Measurements from ENCODE around the gene ZNF780A.
"Not testable (repeated sequence)": the region's sequence is repeated elsewhere in the genome, so short reads cannot be mapped to it uniquely, and the experiment has no call there.

Gene ZNF780A

GRCh38 chr19:40090241-40091204 is at the start of gene ZNF780A:
TSS of gene ZNF780A (minus strand) at chr19:40090943. CDS start at chr19:40084753, 6,190 bp downstream.
- peak; percentile 98 for DNase-seq

DNA sequence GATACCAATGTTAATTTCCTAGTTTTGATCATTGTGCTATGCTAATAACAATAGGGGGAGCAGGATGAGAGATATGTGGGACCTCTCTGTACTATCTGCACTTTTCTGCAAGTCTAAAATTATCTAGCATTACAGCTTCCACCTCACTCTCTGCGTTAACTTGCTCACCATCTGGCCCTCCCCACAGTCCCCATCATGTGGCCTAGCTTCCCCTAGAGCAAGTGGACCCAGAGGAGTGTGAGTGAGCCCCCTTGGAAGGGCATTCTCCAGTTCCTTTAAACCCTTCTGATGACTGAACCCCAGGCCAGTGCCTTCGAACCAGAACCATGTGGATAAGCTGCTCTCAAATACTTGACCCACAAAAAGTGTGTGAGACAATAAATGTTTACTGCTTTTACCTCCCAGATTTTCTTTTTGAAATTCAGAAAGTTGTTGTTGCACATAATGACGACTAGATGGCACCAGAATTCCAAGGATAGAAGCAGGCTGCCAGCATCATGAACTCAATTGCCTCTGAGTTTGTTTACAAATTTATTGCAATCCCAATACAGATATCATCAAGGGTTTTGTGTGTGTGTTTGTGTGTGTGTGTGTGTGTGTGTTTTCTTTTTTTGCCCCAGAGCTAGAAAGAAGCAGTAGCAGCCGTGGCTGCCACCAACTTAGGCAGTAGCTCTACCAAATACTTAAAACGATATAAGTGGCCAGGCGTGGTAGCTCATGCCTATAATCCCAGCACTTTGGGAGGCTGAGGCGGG is 49.0 kb upstream of the ZNF780A start:
- DNase-seq, result peak; percentile 96

DNA sequence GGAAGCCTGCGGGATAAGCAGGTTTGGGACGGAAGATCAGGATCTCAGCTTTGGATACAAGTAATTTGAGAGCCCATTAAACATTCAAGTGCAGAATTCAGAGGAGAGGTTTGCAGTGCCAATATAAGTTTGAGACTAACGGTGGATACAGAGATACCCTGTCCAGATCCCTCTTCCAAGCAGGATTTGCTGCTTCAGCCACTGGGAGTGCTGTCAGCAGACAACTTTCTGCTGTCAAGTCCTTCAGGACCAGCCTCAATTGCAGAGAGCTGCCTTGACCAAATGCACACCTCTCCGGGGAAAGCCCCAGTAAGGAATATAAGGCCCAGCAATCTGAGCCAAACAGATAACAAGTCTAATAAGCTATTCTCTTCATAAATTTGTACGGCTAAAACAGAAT is 46.1 kb upstream of the ZNF780A start:
- DNase-seq, result no peak

DNA sequence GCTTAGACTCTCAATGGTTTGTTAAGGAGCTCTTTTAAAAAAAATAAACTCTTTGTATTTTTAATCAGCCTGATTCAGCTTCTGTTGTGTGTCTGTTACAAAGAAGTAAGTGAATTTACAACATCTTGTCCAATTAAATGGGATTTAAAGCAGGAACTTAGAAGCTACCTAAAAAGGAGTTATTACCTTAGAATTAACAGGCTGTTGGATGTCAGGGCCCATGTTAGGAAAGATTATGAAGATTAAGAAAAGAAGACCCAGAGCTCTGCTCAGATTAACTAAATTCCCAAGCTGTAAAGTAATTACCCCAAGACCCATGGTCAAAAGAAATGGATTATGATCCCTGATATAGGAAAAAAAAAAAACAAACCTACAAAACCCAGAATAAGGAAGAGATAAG is 44.1 kb upstream of the ZNF780A start:
- no peak for DNase-seq

DNA sequence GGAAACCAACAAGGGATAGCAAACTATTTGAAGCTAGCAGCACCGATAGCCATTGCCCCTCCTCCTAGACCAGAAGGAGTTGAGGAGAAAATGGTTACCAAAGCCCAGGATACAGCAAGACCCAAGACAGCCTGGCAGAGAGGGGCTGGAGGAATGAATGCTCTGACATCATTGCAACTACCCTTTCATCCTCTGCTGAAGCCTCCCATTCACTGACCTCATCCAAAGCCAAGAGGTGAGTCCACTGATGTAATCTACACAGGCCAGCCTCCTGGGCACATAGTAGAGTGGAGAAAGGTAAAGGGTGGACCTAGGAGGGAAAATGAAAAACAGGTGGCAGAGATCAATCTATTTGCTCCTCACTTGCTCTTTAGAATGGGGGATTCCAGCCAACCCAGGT is 42.7 kb upstream of the ZNF780A start:
- no peak for DNase-seq

- no peak for DNase-seq
Measured at GRCh38 chr19:40130013-40130412, 39.3 kb upstream of the ZNF780A start.

DNA sequence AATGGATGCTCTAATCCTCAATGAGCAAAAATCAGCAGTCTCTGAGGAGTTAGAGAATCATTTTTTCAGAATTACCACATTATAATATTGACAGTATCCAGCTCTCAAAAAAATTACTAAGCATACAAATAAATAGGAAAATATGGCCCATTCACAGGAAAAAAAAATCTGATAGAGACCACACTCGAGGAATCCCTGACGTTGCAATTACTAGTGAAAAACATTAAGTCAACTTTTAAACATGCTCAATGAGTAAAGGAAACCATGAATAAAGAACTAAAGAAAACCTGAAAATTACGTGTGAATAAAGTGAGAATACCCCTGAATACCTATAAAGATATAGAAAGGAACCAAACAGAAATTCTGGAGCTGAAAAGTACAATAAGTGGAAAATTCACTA is 38.7 kb upstream of the ZNF780A start:
- DNase-seq, result no peak

GRCh38 chr19:40128991-40129390 is 38.2 kb upstream of the ZNF780A start:
- no peak for DNase-seq

DNA sequence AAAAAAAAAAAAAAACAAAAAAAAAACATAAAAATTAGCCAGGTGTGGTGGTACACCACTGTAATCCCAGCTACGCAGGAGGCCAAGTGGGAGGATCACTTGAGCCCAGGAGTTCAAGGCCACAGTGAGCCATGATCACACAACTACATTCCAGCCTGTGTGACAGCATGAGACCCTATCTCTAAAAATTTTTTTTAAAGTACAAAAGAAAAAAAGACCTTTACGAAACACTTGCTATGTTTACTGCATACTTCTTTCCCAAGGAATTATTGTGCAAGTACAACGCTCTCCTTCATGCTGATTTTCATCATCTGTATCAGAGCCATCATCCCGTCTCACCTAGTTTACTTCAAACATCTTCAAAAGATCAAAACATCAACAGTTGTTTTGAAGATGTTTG is 28.6 kb upstream of the ZNF780A start:
- DNase-seq, result no peak

- not testable (repeated sequence) for DNase-seq
Measured at GRCh38 chr19:40118638-40119037, 27.9 kb upstream of the ZNF780A start.

DNA sequence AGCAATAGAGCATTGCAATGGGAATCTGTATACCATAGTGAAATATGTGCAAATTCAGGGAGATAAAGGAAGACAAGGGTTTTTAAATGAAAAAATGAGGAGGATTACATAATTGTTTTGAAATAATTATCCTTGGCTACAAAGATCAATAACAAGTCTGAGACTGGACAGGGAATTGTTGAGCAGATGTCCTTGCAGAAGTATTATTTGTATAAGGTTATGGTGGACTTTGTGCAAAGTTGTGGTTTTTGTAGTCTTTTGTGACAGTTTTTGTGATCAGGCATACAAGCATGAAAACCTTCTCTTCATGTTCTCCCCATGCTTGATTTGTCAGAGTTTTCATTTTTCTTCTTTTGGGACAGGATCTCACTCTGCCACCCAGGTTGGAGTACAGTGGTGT is 25.3 kb upstream of the ZNF780A start:
- no peak for DNase-seq

GRCh38 chr19:40114119-40114518 is 23.4 kb upstream of the ZNF780A start:
- not testable (repeated sequence) for DNase-seq

DNA sequence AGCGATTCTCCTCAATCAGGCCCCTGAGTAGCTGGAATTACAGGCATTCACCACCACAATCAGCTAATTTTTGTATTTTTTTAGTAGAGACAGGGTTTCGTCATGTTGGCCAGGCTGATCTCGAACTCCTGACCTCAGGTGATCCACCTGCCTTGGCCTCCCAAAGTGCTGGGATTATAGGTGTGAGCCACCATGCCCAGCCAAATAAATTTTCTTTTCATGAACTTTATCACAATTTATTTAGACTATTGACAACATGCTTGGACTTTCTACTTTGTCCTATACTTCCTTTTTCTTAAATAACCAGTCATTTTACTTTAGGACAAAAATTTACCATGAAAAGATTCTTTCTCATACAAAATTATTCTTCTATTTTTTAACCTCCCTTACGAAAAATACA is 21.5 kb upstream of the ZNF780A start:
- not testable (repeated sequence) for DNase-seq

GRCh38 chr19:40110570-40110969 is 19.8 kb upstream of the ZNF780A start:
- no peak for DNase-seq

GRCh38 chr19:40104754-40105153 is 14.0 kb upstream of the ZNF780A start:
- DNase-seq, result no peak

GRCh38 chr19:40103600-40103999 is 12.9 kb upstream of the ZNF780A start:
- no peak for DNase-seq

DNA sequence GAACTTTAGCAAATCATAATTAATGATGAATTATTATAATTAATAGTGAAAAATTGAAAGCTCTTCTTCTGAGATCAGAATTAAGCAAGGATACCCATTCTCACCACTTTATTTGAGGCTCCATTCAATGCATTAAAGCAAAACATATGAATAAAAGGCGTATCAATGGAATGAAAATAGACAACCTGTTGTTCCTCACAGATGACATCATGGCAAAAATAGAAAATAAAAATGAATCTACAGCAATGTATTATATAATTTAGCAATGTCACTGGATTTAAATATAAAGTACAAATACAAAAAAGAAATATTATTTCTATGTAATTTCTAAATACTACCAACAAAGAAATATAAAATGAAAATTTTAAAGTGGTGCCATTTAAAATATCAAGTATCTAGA is 11.1 kb upstream of the ZNF780A start:
- DNase-seq, result no peak

DNA sequence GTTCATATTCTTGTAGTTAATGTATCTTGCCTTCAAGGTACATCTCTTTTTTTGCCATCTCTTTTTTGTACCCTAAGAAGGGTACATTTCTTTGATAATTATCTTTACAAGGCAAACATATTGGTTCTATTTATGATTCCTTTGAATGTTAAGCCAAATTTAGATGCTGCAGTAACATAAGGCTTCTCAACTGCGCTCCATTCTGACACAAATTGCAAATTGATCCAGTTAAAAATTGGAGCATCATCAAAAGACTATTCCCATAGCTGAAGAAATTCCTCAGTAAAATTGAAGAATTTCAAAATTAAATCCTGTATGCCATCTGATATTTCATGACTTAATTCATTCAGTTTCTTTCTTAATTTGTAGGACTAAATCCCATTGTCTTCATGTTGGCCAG is 2.7 kb upstream of the ZNF780A start:
- DNase-seq, result no peak

DNA sequence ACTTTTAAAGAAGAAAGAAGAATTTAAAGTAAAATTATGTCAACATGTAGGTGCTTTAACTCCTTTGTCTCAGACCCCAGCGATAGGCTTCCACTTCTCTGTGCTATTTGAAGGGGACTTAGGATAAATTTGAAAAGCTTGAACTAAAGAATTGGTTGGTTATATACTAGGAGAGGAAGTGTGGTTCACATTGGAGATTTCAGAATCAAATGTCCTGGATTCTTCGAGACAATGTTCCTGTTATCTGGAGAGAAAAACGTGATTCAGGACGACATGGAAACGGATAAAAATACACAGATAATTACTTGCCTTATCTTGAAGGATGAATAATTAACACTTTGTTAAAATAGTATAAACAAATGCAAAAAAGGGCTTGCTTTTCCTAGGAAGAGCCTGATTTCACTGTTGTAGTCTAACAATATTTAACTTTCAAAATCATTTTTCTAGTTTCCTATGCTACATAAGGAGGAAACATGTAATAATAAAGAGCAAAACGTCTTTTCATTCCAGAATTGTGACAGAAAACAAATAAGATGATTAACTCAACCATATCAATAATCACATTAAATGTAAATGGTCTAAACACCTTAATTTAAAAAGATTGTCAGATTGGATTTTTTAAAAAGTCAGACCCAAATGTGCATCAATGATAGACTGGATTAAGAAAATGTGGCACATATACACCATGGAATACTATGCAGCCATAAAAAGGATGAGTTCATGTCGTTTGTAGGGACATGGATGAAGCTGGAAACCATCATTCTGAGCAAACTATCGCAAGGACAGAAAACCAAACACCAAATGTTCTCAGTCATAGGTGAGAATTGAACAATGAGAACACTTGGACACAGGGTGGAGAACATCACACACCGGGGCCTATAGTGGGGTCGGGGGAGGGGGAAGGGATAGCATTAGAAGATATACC is 724 bp upstream of the ZNF780A start:
- no peak for DNase-seq

DNA sequence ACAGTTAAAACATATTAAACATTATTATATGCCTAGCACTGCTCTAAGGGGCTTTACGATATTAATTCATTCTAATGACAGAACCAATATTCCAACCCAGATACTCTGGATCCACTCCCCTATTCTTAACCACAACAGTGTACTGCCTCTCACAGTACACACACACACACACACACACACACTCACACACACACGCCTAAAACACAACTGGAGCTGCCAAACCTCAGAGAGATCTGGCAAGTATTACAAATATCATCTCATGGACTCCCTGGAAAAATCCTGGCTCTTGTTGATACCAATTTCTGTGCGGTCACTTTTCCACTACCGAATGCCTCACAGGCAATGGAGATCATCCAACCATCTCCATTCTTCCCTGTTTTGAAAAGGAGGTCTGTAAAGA is 1.3 kb downstream of the ZNF780A start:
- DNase-seq, result peak; percentile 60

- DNase-seq, result no peak
Measured at GRCh38 chr19:40088299-40089047, 2.3 kb downstream of the ZNF780A start.

DNA sequence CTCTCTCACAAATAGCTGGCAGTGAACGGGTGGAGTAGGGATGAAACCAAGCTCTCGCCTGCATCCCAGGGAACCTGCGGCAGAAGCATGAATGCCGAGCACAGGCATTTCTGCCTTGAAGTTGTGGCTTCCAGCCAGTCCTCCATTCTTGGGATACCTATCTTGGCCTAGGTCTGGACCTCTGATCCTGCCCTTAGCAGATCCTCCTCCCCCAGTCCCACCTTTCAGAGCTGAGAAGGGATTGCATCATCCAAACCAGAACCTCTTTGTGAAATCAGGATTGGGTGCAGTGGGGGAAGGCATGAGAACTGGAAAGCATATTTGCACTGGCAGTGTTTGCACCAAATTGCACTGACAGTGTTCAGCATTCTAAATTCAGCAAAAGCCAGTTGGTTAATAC is 5.8 kb downstream of the ZNF780A start:
- DNase-seq, result no peak
